Fibroblast of lung (primary cell): Measurements from ENCODE around the gene DCAF15. TPM values are rescaled to one million over a fixed set of nuclear protein-coding genes. Genes with fewer than 3 reads are reported as not detected.
A peak's percentile ranks its signal among the peaks of the same experiment; 100 is the strongest.

Source experiments
- DNase-seq, 2 donors: peaks; one replicate each; pipeline versions ENCODE4 v3.0.0 to v3.0.0-alpha.2; 2010; ENCODE audit warnings: low read depth in 2 of 2
- H2AFZ ChIP-seq: 2 replicates; pipeline ENCODE4 v1.5.1; 2012; ENCODE audit warnings: low read length, control low read depth, inconsistent platforms
- H3K27ac ChIP-seq: 2 replicates; pipeline ENCODE4 v1.5.1; 2011; ENCODE audit warnings: low read length, control low read depth; ENCODE audit not compliant: insufficient read depth
- H3K27me3 ChIP-seq: 2 replicates; pipeline ENCODE4 v1.5.1; 2011; ENCODE audit warnings: mild to moderate bottlenecking, low read length; ENCODE audit not compliant: control insufficient read depth, insufficient read depth
- H3K36me3 ChIP-seq: 2 replicates; pipeline ENCODE4 v1.5.1; 2011; ENCODE audit warnings: low read length; ENCODE audit not compliant: control insufficient read depth, insufficient read depth
- H3K4me1 ChIP-seq: 2 replicates; pipeline ENCODE4 v1.5.1; 2011; ENCODE audit warnings: low read length; ENCODE audit not compliant: control insufficient read depth, insufficient read depth; ENCODE audit errors: extremely low read depth
- H3K4me2 ChIP-seq: 2 replicates; pipeline ENCODE4 v1.5.1; 2011; ENCODE audit warnings: low read length, control low read depth; ENCODE audit not compliant: insufficient read depth; ENCODE audit errors: extremely low read depth
- H3K4me3 ChIP-seq, 4 experiments: fragments of 200-600 bp in 1 of 4; sonication (generic) in 1 of 4; replicated peaks in 1 of 4; 2 replicates each; pipeline ENCODE4 v1.5.1; 2011 to 2016; ENCODE audit warnings: low read length in 4 of 4, low read depth in 3 of 4, mild to moderate bottlenecking in 3 of 4, control low read depth in 2 of 4, inconsistent platforms in 1 of 4, mixed read lengths in 1 of 4; ENCODE audit not compliant: insufficient read depth in 1 of 4; ENCODE audit errors: control extremely low read depth in 1 of 4
- H3K79me2 ChIP-seq: 2 replicates; pipeline ENCODE4 v1.5.1; 2012; ENCODE audit warnings: mild to moderate bottlenecking, low read length, inconsistent platforms; ENCODE audit not compliant: control insufficient read depth, insufficient read depth
- H3K9ac ChIP-seq: 2 replicates; pipeline ENCODE4 v1.5.1; 2011; ENCODE audit warnings: mild to moderate bottlenecking, low read length, control low read depth; ENCODE audit not compliant: insufficient read depth
- H3K9me3 ChIP-seq: 2 replicates; pipeline ENCODE4 v1.5.1; 2012; ENCODE audit warnings: low read depth, low read length; ENCODE audit not compliant: control insufficient read depth, insufficient read depth
- H4K20me1 ChIP-seq: 2 replicates; pipeline ENCODE4 v1.5.1; 2011; ENCODE audit warnings: low read length; ENCODE audit not compliant: control insufficient read depth, insufficient read depth; ENCODE audit errors: extremely low read depth
- CTCF ChIP-seq, 2 donors: IDR thresholded peaks in 1 of 2; conservative IDR thresholded peaks in 1 of 2; 1 replicate in 1 of 2; 2 replicates in 1 of 2; pipeline ENCODE4 v1.5.1; 2011 to 2012; ENCODE audit warnings: low read length in 2 of 2, control low read depth in 1 of 2, inconsistent platforms in 1 of 2, low read depth in 1 of 2, mild to moderate bottlenecking in 1 of 2
- EZH2 ChIP-seq: IDR thresholded peaks from 2 replicates; pipeline ENCODE4 v1.5.1; 2012; ENCODE audit warnings: low read length, control low read depth, mild to moderate bottlenecking; ENCODE audit errors: missing control alignments
- polyA minus RNA-seq: library from RNA; depleted of rRNA, polyadenylated mRNA; stranded (reverse); fragments of >200 nt; gene quantifications from 2 replicates; pipeline ENCODE4 v1.2.3, GENCODE V29; 2011; ENCODE audit warnings: low replicate concordance
- polyA plus RNA-seq, 2 donors: library from polyadenylated mRNA; depleted of rRNA in 1 of 2; stranded (reverse) in 1 of 2; unstranded in 1 of 2; fragments of >200 nt; gene quantifications; 2 replicates each; pipeline ENCODE4 v1.2.1, GENCODE V29; 2011 to 2012; ENCODE audit warnings: missing spikeins in 1 of 2
- total RNA-seq: library from RNA; depleted of rRNA; stranded (reverse); fragments of >200 nt; gene quantifications from 2 replicates; pipeline ENCODE4 v1.2.1, GENCODE V29; 2014

Gene DCAF15
- 5.1 and 6.3 TPM in 2 replicates for total RNA-seq
- polyA plus RNA-seq: 9.5 and 14.3 TPM in 2 replicates
- 11.0 and 23.0 TPM in 2 replicates for polyA plus RNA-seq (2012)
- 13.7 and 40.2 TPM in 2 replicates for polyA minus RNA-seq

GRCh38 chr19:13952154-13952930 is at the start of gene DCAF15:
TSS of gene DCAF15 (plus strand) at chr19:13952509. CDS start at chr19:13952513, 4 bp downstream.
- peak within 1 kb of the TSS; percentile 90 for H3K9ac ChIP-seq
- peak; percentile 99 to 100 for DNase-seq
- H3K36me3 ChIP-seq: peaks cover 12% of the 10 kb centered on the region
- H4K20me1 ChIP-seq: no peaks in the 10 kb centered on the region
- no peaks in the 10 kb centered on the region for H3K27me3 ChIP-seq
- peak within 1 kb of the TSS; percentile 99 for H3K4me2 ChIP-seq
- peak within 1 kb of the TSS; percentile 78 to 89 (median 84) for H3K4me3 ChIP-seq
- H3K4me1 ChIP-seq: peaks cover 6% of the 10 kb centered on the region
- H3K9me3 ChIP-seq: no peaks in the 10 kb centered on the region
- TF ChIP-seq EZH2 (no peak), CTCF (conservative IDR thresholded peaks at IDR 0.05 in 1 of 2, IDR thresholded peaks at IDR 0.05 in 1 of 2; ENCODE audit: low read depth in 1 of 2, low read length in 2 of 2) (no peak)
- peaks cover 18% of the 10 kb centered on the region for H3K79me2 ChIP-seq
- peak within 1 kb of the TSS; percentile 78 for H3K27ac ChIP-seq
- H2AFZ ChIP-seq: peak within 1 kb of the TSS; percentile 85

GRCh38 chr19:13902993-13903555 is 49.2 kb upstream of the DCAF15 start:
- no peak overlapping the region for H3K9ac ChIP-seq
- DNase-seq: no peak

More at GRCh38 chr19:13902993-13903555, 49.2 kb upstream of the DCAF15 start:
- H3K4me3 ChIP-seq: no peak overlapping the region
- H3K4me1 ChIP-seq: no peaks in the 10 kb centered on the region
- no peaks in the 10 kb centered on the region for H3K27me3 ChIP-seq
- TF ChIP-seq EZH2 (no peak), CTCF (conservative IDR thresholded peaks at IDR 0.05 in 1 of 2, IDR thresholded peaks at IDR 0.05 in 1 of 2; ENCODE audit: low read depth in 1 of 2, low read length in 2 of 2) (peak; percentile 20 to 37)
- H3K9me3 ChIP-seq: no peaks in the 10 kb centered on the region
- no peaks in the 10 kb centered on the region for H3K79me2 ChIP-seq
- H3K4me2 ChIP-seq: no peak overlapping the region
- H3K27ac ChIP-seq: no peak overlapping the region
- H3K36me3 ChIP-seq: no peaks in the 10 kb centered on the region
- no peak overlapping the region for H2AFZ ChIP-seq
- H4K20me1 ChIP-seq: no peaks in the 10 kb centered on the region
